Sigmoid colon (tissue), 7 donors: Measurements from ENCODE around the gene NUP133. TPM values are rescaled to one million over a fixed set of nuclear protein-coding genes. Genes with fewer than 3 reads are reported as not detected.

Experiments
- DNase-seq: peaks from one replicate; pipeline ENCODE4 v3.0.0-alpha.2; 2019
- H3K27ac ChIP-seq, 4 donors: fragments of 200-600 bp; sonication (generic); one replicate each; pipeline ENCODE4 v1.5.1; 2016 to 2019; ENCODE audit warnings: mild to moderate bottlenecking in 1 of 4
- H3K27me3 ChIP-seq, 3 donors: fragments of 200-600 bp; sonication (generic); one replicate each; pipeline ENCODE4 v1.5.1; 2019; ENCODE audit warnings: mild to moderate bottlenecking in 1 of 3
- H3K36me3 ChIP-seq, 4 donors: fragments of 200-600 bp; sonication (generic); one replicate each; pipeline ENCODE4 v1.5.1; 2016 to 2019
- H3K4me1 ChIP-seq, 4 donors: fragments of 200-600 bp; sonication (generic); one replicate each; pipeline ENCODE4 v1.5.1; 2017 to 2019
- H3K4me3 ChIP-seq, 4 donors: fragments of 200-600 bp; sonication (generic); one replicate each; pipeline ENCODE4 v1.5.1; 2017 to 2019; ENCODE audit warnings: mild to moderate bottlenecking in 2 of 4, moderate library complexity in 1 of 4
- H3K9me3 ChIP-seq, 4 donors: fragments of 200-600 bp in 3 of 4; sonication (generic) in 3 of 4; one replicate each; pipeline versions ENCODE4 v1.5.1 to v1.6.1; 2013 to 2019
- EP300 ChIP-seq, 4 donors: sonication (generic); formaldehyde crosslinking; IDR thresholded peaks; one replicate each; pipeline ENCODE4 v1.6.1; 2017; ENCODE audit warnings: antibody characterized with exemption in 4 of 4
- POLR2A ChIP-seq, 2 donors: fragments of 450-650 bp; IDR thresholded peaks; one replicate each; pipeline ENCODE4 v1.6.1; 2016; ENCODE audit warnings: antibody characterized with exemption in 2 of 2, mild to moderate bottlenecking in 2 of 2, moderate library complexity in 2 of 2
- POLR2AphosphoS5 ChIP-seq, 4 donors: sonication (generic); formaldehyde crosslinking; IDR thresholded peaks; one replicate each; pipeline ENCODE4 v1.6.1; 2017; ENCODE audit warnings: antibody characterized with exemption in 4 of 4
- WGBS, 2 donors: extraction: QIAGEN DNeasy Blood & Tissue Kit; methylation state at CpG; one replicate each; pipeline ENCODE4 v1.1.7; 2013; 5-methylcytosine and 5-hydroxymethylcytosine counted together
- intact Hi-C: fragments of 100-400 bp; cut with DNase I; formaldehyde crosslinking; loops from one replicate; pipeline ENCODE4 v1.15.1; 2023
- polyA plus RNA-seq, 3 donors: library from polyadenylated mRNA; stranded (reverse); fragments of 200-250 nt; gene quantifications; one replicate each; pipeline ENCODE4 v1.2.3, GENCODE V29; 2013
- total RNA-seq, 4 donors: library from RNA; depleted of rRNA; stranded (reverse); fragments of >200 nt; gene quantifications; one replicate each; pipeline ENCODE4 v1.1.0, GENCODE V29; 2016
- TF ChIP-seq, protein P1 (sequence below), 4 experiments: fragments of 450-650 bp in 3 of 4; fragments of 200-600 bp in 1 of 4; IDR thresholded peaks; one replicate each; pipeline ENCODE4 v1.5.1; 2016 to 2019; ENCODE audit warnings: antibody characterized with exemption in 4 of 4, mild to moderate bottlenecking in 3 of 4, moderate library complexity in 2 of 4
- donor health status: healthy with polysubstance abuse.
- donor health status: Bipolar disorder and iron deficiency.
- donor health status: healthy.

The NUP133 gene
- total and polyA plus RNA-seq, 7 donors, result 4.8 to 31.7 (median 23.7) TPM

DNA sequence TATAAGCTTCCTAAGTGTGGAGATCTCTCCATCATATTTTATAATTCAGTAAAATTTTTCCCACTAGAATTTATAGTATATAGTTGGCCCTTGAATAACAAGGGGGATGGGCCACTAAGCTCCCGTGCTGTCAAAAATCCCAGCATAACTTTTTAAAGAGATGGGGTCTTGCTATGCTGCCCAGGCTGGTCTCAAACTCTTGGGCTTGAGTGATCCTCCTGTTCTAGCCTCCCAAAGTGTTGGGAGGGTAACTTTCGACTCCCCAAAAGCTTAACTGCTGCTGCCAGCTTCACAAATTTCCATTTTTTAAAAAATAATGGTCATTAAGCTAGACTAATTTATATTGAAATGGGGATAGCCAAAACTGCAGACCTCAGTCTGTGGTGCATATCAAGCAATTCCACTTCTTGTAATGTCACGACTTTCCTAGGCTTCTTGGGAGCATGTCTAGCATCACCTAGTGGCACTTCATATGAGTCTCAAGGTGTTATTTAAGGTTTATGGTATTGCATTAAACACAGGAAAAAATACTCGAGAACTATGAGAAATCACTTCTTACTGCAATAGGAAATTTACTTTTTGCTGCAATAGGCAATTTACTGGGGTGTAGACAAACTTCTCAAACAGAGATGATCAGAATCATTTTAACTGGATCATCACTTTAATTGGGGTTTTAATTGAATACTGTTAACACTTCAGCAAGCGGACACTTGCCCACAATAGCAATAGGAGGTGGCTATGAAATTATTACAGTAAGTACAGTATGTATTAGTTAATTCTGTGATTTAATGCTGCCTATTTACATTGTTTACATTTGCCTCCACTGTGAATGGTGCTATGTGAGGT is 55.0 kb downstream of the NUP133 start:
- Histone ChIP-seq H3K27me3 (no peaks in the 10 kb centered on the region), H3K4me1 (no peaks in the 10 kb centered on the region), H3K9me3 (no peaks in the 10 kb centered on the region), H3K36me3 (peaks cover 0 to 80% (median 12%) of the 10 kb centered on the region in 4 donors), H3K27ac (no peak overlapping the region), H3K4me3 (no peak overlapping the region)
- 75 to 87% methylated on average over 5 of the region's 5 CpGs for WGBS, 2 donors
- intact Hi-C loops, result no loop called here
- TF ChIP-seq EP300 (IDR thresholded peaks at IDR 0.05) (no peak), POLR2AphosphoS5 (IDR thresholded peaks at IDR 0.05) (no peak)
- TF ChIP-seq, protein P1, sequence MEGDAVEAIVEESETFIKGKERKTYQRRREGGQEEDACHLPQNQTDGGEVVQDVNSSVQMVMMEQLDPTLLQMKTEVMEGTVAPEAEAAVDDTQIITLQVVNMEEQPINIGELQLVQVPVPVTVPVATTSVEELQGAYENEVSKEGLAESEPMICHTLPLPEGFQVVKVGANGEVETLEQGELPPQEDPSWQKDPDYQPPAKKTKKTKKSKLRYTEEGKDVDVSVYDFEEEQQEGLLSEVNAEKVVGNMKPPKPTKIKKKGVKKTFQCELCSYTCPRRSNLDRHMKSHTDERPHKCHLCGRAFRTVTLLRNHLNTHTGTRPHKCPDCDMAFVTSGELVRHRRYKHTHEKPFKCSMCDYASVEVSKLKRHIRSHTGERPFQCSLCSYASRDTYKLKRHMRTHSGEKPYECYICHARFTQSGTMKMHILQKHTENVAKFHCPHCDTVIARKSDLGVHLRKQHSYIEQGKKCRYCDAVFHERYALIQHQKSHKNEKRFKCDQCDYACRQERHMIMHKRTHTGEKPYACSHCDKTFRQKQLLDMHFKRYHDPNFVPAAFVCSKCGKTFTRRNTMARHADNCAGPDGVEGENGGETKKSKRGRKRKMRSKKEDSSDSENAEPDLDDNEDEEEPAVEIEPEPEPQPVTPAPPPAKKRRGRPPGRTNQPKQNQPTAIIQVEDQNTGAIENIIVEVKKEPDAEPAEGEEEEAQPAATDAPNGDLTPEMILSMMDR (IDR thresholded peaks at IDR 0.05), result peak in 2 of 4 experiments; percentile 43 to 57
- no peak for DNase-seq

DNA sequence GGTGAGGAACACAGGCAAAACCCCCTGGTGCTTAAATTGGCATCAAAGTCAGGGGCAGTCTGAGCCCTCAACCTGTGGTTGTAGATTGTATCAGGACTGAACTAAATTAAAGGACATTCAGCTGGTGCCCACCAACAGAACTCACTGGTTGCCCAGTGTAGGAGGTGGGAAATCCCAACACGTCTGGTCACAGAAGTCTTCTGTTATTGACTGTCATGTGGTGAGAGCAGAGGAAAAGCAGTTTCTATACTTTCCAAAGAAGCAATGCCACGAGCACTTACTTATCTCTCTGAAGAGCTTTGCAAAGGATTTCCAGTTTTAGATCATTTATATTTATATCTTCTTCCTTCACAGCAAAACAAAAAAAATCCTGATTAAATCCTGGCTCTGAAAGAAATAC is 59.3 kb downstream of the NUP133 start:
- H3K27ac ChIP-seq, result no peak overlapping the region
- peaks cover 0 to 77% (median 12%) of the 10 kb centered on the region in 4 donors for H3K36me3 ChIP-seq

DNA sequence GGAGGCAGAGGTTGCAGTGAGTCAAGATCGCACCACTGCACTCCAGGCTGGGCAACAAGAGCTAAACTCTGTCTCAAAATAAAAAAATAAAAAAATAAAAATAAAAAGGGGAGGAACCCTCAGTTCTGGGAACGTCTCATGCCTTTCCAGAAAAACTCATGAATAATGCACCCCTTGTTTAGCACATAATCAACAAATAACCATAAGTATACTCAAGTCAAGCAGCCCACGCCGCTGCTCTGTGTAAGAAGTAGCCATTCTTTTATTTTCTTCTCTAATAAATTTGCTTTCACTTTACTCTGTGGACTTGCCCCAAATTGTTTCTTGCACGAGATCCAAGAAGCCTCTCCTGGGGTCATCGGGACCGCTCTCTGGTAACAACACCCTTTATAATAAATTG is 59.8 kb downstream of the NUP133 start:
- DNase-seq, result no peak
- no peak overlapping the region for H3K4me3 ChIP-seq
- H3K27me3 ChIP-seq, result no peaks in the 10 kb centered on the region
- intact Hi-C loops, result no loop called here
- WGBS, 2 donors, result 93 to 94% methylated on average over 7 of the region's 7 CpGs
- H3K9me3 ChIP-seq, result no peaks in the 10 kb centered on the region
- peaks cover 0 to 78% (median 12%) of the 10 kb centered on the region in 4 donors for H3K36me3 ChIP-seq
- no peaks in the 10 kb centered on the region for H3K4me1 ChIP-seq
- TF ChIP-seq, protein P1 (IDR thresholded peaks at IDR 0.05), result no peak
- TF ChIP-seq POLR2A (IDR thresholded peaks at IDR 0.05) (no peak), POLR2AphosphoS5 (IDR thresholded peaks at IDR 0.05) (no peak), EP300 (IDR thresholded peaks at IDR 0.05) (no peak)
- H3K27ac ChIP-seq, result no peak overlapping the region

More for the DNA sequence above, 59.3 kb downstream of the NUP133 start:
- intact Hi-C loops, result no loop called here
- WGBS, 2 donors, result 80 to 89% methylated on average over 2 of the region's 2 CpGs
- TF ChIP-seq, protein P1 (IDR thresholded peaks at IDR 0.05), result no peak
- Histone ChIP-seq H3K4me1 (no peaks in the 10 kb centered on the region), H3K4me3 (no peak overlapping the region), H3K9me3 (no peaks in the 10 kb centered on the region), H3K27me3 (no peaks in the 10 kb centered on the region)
- no peak for DNase-seq

DNA sequence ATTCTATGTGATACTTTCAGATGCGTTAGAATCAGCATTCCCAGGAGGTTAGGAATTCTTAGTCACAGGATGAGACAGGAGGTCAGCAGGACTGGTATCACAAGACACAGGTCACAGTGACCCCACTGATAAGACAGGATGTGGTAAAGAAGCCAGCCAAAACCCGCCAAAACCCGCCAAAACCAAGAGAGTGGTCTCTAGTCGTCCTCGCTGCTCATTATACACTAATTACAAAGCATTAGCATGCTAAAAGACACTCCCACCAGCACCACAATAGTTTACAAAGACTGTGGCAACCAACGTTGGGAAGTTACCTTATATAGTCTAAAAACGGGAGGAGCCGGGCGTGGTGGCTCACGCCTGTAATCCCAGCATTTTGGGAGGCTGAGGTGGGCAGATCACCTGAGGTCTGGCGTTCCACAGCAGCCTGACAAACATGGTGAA is 60.3 kb downstream of the NUP133 start:
- peaks cover 0 to 83% (median 18%) of the 10 kb centered on the region in 4 donors for H3K36me3 ChIP-seq

More for the DNA sequence above, 60.3 kb downstream of the NUP133 start:
- Histone ChIP-seq H3K4me3 (no peak overlapping the region), H3K4me1 (no peaks in the 10 kb centered on the region), H3K27me3 (no peaks in the 10 kb centered on the region), H3K27ac (no peak overlapping the region), H3K9me3 (no peaks in the 10 kb centered on the region)
- no peak for DNase-seq
- intact Hi-C loops, result no loop called here
- TF ChIP-seq POLR2AphosphoS5 (IDR thresholded peaks at IDR 0.05) (no peak), EP300 (IDR thresholded peaks at IDR 0.05) (no peak), POLR2A (IDR thresholded peaks at IDR 0.05) (no peak)
- TF ChIP-seq, protein P1 (IDR thresholded peaks at IDR 0.05), result no peak
- WGBS, 2 donors, result 85 to 91% methylated on average over 11 of the region's 11 CpGs
